Stimulated activated CD4-positive, alpha-beta T cell treated with anti-CD3 and anti-CD28 coated beads, Interleukin-15, amount 100 ng/mL, for 1 hour (primary cell): ENCODE results near the gene AMBRA1.
A peak's percentile ranks its signal among the peaks of the same experiment; 100 is the strongest.
"Not testable (repeated sequence)": the region's sequence is repeated elsewhere in the genome, so short reads cannot be mapped to it uniquely, and the experiment has no call there.

Source experiments
- DNase-seq, 2 donors: peaks; one replicate each; pipeline ENCODE4 v3.0.0-alpha.2; 2020; ENCODE audit warnings: low read depth in 1 of 2, low spot score in 1 of 2

Gene AMBRA1

GRCh38 chr11:46375392-46376101 lies 218.3 kb downstream of the AMBRA1 start:
- no peak for DNase-seq

- DNase-seq, result no peak
These were observed 219.0 kb downstream of the AMBRA1 start for GRCh38 chr11:46374815-46375214.

- no peak for DNase-seq
These were observed 219.8 kb downstream of the AMBRA1 start for GRCh38 chr11:46373787-46374740.

GRCh38 chr11:46372501-46372900 lies 221.3 kb downstream of the AMBRA1 start:
- not testable (repeated sequence) for DNase-seq

GRCh38 chr11:46372086-46372485 lies 221.7 kb downstream of the AMBRA1 start:
- DNase-seq, result no peak

- not testable (repeated sequence) for DNase-seq
These were observed 222.6 kb downstream of the AMBRA1 start for GRCh38 chr11:46371262-46371661.

GRCh38 chr11:46370253-46370652 lies 223.6 kb downstream of the AMBRA1 start:
- DNase-seq, result no peak

- DNase-seq, result no peak
These were observed 224.2 kb downstream of the AMBRA1 start for GRCh38 chr11:46369458-46370152.

- DNase-seq, result no peak
These were observed 225.9 kb downstream of the AMBRA1 start for GRCh38 chr11:46367916-46368267.

- peak; percentile 61 to 69 for DNase-seq
These were observed 226.4 kb downstream of the AMBRA1 start for GRCh38 chr11:46367244-46367915.

GRCh38 chr11:46366661-46367161 lies 227.1 kb downstream of the AMBRA1 start:
- DNase-seq, result no peak

GRCh38 chr11:46366260-46366659 lies 227.6 kb downstream of the AMBRA1 start:
- DNase-seq, result no peak

GRCh38 chr11:46364791-46365190 lies 229.0 kb downstream of the AMBRA1 start:
- no peak for DNase-seq

- DNase-seq, result no peak
These were observed 229.8 kb downstream of the AMBRA1 start for GRCh38 chr11:46364056-46364455.

- DNase-seq, result no peak
These were observed 230.3 kb downstream of the AMBRA1 start for GRCh38 chr11:46363455-46364005.

GRCh38 chr11:46363031-46363407 lies 230.8 kb downstream of the AMBRA1 start:
- no peak for DNase-seq

GRCh38 chr11:46362156-46363030 lies 231.4 kb downstream of the AMBRA1 start:
- DNase-seq, result no peak

- DNase-seq, result peak; percentile 34 to 49
These were observed 232.3 kb downstream of the AMBRA1 start for GRCh38 chr11:46361283-46362155.

- no peak for DNase-seq
These were observed 232.9 kb downstream of the AMBRA1 start for GRCh38 chr11:46360878-46361277.
